Occipital lobe (tissue), 2 donors: ENCODE data around the gene HRH1. TPM values are rescaled to one million over a fixed set of nuclear protein-coding genes. Genes with fewer than 3 reads are reported as not detected.
"Not testable (repeated sequence)": the region's sequence is repeated elsewhere in the genome, so short reads cannot be mapped to it uniquely, and the experiment has no call there.

Source experiments
- DNase-seq: peaks from one replicate; lab custom pipeline; 2025; lab: John Stamatoyannopoulos, UW
- total RNA-seq: library from RNA; depleted of rRNA; stranded (reverse); fragments of >200 nt; gene quantifications from one replicate; pipeline ENCODE4 v1.2.3, GENCODE V29; 2014

HRH1 gene
- total RNA-seq, 1 donor from 2014 or later: 1.7 TPM

DNA sequence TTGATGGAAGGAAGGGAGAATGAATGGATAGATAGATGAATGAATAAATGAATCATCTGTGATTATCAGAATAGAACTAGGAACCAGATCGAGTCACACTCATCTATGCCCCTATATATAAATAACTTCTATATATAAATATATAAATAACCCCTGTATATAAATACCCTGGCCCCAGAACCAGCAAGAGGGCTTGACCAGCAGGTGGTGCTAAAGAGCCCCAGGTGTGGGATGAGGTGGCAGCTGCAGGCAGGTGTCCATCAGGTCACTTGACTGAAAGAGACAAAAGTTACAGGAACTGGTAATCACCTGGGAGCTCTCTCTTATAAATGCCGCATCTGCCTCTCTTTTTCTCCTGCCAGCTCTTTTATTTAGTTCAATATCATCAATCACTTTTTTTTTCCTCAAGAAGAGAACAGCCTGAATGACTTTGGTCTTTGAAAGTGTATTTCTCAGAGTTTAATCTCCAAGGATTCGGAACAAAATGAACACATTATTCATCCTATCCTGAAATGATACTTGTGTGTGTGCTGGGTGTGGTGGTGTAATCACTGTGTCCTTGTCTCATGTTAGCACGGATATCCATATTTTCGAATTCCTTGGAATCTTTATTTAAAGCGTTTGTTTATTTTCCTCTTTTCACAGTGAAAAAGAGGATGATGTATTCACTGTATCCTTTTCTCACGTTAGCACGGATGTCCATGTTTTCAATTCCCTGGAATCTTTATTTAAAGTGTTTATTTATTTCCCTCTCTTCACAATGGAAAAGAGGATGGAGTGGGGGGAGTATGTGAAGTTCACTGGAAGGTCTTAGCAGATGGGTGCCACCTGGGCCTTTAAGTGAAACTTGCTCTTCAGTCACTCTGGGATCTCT is 82.5 kb downstream of the HRH1 start:
- DNase-seq: no peak

DNA sequence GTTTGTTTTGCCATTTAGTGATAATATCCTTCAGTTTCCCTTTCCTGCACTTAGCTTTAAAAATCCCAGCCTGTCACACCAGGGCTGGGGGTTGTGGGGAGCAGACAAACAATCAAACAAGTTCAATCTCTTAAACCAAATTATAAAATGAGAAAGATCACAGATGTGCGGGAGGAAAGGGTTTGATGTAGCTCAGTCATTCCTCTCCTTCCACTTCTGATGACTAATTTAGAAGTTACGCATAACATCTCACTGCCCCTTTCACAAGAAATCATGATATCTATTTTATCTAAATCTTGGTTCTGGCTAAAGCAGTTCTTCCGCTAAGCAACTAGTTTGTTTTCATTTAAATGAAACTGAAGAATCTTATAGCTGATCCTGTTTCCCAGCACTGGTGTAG is 83.8 kb downstream of the HRH1 start:
- DNase-seq: no peak

DNA sequence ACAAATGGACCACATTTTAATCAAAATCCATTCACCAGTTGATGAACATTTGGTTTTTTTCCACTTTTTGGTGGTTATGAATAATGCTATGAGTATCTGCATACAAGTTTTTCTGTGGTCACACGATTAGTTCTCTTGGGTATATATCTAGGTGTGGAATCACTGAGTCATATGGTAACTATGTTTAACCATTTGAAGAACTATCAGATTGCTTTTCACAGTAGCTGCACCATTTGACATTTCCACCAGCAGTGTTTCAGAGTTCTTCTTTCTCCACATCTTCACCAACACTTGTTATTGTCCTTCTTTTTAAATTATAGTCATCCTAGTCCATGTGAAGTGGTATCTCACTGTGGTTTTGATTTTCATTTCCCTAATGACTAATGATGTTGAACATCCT is 84.6 kb downstream of the HRH1 start:
- DNase-seq: no peak

DNA sequence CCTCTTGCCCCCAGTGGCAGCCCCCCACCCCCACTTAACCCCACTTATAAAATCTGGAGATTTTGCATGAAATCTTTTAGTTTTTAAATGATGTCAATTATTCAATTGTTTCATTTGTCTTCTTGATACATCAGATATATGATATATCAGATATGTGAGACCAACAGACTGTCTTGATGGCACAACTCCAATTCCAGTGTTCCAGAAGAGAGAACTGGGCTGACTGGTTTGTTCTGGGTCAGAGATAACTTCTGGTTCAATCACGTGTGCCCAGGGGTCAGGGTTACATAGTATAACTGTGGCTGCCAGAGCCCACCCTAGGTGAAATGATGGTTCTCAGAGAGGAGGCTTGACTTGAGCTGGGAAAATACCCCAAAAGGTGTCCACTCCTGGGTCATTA is 85.5 kb downstream of the HRH1 start:
- DNase-seq: no peak

DNA sequence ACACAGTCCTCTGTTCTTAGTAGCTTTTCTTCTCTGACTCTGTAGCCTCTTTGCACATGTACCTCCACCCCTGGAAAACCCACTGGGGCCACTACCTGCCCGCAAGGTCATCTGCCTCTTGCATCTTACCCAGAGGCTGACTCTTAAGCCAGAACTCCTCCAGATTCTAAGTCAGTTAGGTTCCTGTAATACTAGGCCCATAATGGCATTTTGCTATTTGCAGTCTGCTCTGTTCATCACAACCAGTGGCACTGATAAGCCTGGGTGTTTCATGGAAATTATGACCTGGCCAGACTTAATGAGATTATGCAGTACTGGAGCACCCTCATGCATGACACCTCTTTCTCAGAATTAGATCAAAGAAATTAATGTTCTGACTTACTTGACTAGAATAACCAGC is 86.2 kb downstream of the HRH1 start:
- DNase-seq: no peak

DNA sequence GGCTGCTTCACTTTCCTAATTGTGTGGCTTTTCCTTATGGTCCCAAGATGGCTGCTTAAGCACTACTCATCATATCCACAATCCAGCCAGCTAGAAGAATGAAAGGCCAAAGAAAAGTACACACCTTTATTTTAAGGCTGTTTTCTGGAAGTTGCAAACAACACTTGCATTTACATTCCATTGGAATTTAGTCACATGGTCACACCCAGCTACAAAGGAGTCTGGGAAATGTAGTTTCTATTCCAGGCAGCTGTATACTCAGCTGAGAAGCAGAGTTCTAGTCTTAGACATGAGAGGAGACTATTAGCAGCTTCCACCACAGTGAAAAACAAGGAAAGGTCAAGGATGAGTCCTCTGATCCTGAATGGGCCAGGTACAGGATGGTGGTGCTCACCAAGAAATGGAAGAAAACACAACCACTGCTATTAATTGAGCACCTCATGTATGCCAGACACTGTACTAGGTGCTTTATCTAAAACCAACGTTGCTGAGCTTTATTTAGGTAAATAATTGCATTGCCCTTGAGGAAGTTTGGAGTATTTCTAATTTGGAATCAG is 89.9 kb downstream of the HRH1 start:
- no peak for DNase-seq

DNA sequence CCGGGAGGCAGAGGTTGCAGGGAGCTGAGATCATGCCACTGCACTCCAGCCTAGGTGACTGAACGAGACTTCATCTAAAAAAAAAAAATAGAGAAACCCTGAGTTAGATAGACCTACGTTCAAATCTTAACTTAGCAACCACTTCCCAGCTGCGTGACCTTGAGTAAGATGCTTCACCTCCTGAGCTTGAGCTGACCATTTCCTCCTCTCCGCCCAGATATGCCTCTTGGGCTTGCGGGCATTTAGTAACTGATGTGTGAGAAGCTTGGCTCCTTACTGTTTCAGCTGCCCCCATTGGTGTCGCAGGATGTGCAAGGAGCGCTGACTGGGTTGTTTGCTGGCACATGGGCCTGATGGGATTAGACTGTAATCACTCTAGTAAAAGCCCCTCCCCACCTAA is 91.0 kb downstream of the HRH1 start:
- DNase-seq: no peak

DNA sequence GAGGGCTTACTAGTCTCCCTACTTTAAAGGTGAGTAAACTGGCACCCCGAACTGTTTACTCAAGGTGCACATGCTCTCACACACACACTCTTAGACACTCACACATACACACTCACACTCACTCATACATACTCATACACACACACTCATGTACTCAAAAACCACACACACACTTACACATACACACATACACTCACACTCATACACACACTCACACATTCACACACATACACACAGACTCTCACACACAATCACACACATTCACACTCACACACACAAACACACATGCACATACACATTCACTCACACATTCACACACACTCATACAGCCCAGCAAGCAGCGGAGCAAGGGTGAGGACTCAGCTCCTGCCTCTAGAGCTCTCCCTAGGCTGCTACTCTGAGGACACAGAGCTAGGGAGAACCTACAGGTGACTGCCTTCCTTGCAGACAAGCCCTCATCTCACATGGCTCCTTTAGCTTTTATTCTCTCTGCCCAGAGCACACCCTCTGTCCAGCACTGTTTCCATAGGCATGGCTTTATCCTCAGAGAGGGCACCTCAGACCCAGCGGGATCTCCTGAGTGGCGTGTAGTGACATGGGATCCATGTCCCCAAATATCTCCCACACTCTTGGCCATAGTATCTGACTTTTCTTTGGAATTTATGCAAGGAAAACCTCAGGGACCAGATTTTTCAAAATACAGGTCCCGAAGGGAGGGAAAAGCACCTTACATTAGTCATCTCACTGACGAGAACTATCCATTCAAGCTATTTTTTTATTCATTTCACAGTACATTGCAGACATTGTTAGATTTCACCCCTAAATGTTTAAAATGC is 91.8 kb downstream of the HRH1 start:
- DNase-seq: no peak

DNA sequence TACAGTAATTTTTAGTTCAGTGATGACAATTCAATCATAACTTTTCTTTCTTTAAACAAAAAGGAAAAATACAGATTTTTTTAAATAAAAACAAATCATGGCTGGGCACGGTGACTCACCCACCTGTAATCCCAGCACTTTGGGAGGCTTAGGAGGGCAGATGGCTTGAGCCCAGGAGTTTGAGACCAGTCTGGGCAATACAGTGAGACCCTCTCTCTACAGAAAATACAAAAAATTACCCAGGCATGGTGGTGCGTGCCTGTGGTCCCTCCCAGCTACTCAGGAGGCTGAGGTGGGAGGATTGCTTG is 92.3 kb downstream of the HRH1 start:
- DNase-seq: no peak

DNA sequence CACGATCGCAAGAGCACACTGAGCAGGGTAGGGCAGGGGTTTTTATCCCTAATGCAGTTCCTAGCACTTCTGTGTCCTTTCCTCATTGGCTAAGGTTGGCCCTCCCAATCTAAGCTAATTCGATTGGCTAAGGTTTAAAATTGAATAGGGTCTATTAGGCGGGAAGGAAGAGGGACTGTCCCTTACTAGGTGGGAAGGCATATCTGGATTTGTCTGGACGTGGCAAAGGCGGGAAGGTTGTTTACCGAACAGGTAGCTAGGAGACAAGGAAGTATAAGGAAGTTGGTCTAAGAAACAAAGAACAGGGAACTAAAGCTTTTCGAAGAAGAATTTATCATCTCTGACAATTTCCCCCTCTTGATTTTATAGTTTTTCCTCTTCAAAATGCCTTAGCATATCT is 93.1 kb downstream of the HRH1 start:
- no peak for DNase-seq

DNA sequence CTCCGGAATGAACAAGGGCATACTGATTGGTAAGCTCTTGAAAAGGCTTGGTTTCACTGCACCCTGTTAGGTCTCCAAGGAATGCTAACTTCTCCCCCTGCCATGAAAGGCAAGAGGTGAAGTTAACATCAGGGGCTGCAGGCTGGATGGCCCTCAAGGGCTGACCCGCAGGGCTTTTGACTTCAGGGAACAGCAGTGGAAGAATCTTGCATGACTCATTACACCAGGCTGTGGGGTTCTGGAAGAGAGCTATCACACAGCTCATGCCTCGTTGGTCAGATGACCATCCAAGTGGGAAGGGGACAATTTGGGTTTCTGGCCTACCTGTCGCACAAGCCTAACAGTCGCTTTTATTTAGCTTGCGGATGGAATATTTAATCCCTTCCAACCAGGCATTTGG is 94.3 kb downstream of the HRH1 start:
- DNase-seq: no peak

DNA sequence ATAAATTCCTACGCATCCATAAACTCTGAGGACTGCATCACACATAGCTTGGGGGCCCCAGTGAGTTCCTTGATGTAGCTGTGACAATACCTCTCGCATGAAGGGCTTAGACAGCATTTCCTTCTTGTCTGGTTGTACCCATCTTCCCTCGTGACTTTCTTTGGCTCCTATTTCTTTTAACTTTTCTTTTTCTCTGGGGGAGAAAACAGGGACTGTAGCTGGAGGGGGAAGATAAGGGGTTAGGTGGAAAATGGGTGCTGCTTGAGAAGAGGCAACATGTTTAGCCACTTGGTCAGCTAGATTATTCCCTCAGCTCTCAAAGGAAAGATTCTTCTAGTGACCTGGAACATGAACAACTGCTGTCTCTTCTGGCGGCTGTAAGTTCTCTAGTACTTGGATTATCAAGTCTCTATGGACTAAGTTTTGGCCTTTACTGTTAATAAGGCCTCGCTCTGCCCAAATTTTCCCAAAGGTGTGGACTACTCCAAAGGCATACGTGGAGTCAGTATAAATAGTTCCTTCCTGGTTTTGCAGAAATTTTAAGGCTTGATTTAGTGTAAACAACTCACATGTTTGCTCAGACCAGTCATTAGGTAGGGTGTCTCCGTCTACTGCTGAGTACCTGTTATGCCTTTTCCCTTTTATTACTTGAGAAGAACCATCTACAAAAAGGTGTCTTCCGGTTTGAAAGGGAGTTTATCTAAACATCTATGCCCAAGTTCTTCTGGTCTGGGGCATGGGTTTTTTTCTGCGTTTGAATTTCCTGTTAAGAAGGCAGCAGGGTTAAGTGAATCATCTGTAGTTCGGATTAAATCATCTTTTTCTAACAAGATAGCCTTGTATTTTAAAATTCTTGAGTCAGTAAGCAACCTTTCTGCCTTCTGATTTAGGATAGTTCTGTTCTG is 96.9 kb downstream of the HRH1 start:
- no peak for DNase-seq

DNA sequence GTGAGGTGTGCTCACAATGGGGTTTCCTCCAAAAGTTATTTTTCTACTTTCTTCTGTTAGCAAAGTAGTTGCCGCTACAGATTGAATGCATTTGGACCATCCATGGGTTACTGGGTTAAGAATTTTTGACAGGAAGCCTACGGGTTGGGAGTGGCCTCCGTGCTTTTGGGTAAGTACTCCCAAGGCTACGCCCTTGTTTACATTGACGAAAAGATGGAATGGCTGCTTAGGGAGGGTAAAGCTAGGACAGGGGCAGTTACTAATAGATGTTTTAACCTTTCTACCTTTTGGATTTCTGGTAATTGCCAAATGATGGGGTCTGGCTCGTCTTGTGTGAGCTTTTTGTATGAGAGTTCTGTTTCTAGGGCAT is 97.5 kb downstream of the HRH1 start:
- no peak for DNase-seq

DNA sequence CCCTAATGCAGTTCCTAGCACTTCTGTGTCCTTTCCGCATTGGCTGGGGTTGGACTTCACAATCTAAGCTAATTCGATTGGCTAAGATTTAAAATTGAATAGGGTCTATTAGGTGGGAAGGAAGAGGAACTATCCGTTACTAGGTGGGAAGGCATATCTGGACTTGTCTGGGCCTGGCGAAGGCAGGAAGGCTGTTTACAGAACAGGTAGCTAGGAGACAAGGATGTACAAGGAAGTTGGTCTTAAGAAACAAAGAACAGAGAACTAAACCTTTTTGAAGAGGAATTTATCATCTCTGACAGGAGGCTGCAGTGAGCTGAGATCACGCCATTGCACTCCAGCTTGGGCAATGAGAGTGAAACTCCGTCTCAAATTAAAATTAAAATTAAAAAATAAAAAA is 100.6 kb downstream of the HRH1 start:
- DNase-seq: no peak

DNA sequence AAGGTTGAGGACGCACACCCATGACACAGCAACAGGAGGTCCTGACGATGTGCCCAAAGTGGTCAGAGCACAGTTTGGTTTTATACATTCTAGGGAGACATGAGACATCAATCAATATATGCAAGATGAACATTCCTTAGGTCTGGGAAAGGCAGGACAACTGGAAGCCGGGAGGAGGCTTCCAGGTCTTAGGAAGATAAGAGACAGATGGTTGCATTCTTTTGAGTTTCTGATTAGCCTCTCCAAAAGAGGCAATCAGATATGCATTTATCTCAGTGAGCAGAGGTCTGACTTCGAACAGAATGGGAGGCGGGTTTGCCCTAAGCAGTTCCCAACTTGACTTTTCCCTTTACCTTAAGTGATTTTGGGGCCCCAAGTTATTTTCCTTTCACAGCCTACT is 101.2 kb downstream of the HRH1 start:
- DNase-seq: not testable (repeated sequence)

DNA sequence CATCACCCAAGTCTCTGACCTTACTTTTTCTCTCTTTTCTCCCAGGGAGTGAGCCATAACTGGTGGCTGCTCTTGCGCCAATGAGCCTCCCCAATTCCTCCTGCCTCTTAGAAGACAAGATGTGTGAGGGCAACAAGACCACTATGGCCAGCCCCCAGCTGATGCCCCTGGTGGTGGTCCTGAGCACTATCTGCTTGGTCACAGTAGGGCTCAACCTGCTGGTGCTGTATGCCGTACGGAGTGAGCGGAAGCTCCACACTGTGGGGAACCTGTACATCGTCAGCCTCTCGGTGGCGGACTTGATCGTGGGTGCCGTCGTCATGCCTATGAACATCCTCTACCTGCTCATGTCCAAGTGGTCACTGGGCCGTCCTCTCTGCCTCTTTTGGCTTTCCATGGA is 104.7 kb downstream of the HRH1 start:
- DNase-seq: no peak

DNA sequence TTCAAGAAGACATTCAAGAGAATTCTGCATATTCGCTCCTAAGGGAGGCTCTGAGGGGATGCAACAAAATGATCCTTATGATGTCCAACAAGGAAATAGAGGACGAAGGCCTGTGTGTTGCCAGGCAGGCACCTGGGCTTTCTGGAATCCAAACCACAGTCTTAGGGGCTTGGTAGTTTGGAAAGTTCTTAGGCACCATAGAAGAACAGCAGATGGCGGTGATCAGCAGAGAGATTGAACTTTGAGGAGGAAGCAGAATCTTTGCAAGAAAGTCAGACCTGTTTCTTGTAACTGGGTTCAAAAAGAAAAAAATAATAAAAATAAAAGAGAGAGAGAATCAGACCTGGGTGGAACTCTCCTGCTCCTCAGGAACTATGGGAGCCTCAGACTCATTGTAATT is 106.2 kb downstream of the HRH1 start:
- DNase-seq: no peak

DNA sequence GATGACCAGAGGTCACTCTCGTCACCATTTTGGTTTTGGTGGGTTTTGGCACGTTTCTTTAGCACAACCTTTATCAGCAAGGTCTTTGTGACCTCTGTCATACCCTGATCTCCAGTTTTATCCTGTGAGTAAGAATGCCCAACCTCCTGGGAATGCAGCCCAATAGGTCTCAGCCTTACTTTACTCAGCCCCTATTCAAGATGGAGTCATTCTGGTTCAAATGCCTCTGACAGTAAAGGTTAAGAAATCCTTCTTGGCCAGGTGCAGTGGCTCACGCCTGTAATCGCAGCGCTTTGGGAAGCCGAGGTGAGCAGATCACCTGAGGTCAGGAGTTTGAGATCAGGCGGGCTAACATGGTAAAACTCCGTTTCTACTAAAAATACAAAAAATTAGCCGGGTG is 114.7 kb downstream of the HRH1 start:
- DNase-seq: no peak

DNA sequence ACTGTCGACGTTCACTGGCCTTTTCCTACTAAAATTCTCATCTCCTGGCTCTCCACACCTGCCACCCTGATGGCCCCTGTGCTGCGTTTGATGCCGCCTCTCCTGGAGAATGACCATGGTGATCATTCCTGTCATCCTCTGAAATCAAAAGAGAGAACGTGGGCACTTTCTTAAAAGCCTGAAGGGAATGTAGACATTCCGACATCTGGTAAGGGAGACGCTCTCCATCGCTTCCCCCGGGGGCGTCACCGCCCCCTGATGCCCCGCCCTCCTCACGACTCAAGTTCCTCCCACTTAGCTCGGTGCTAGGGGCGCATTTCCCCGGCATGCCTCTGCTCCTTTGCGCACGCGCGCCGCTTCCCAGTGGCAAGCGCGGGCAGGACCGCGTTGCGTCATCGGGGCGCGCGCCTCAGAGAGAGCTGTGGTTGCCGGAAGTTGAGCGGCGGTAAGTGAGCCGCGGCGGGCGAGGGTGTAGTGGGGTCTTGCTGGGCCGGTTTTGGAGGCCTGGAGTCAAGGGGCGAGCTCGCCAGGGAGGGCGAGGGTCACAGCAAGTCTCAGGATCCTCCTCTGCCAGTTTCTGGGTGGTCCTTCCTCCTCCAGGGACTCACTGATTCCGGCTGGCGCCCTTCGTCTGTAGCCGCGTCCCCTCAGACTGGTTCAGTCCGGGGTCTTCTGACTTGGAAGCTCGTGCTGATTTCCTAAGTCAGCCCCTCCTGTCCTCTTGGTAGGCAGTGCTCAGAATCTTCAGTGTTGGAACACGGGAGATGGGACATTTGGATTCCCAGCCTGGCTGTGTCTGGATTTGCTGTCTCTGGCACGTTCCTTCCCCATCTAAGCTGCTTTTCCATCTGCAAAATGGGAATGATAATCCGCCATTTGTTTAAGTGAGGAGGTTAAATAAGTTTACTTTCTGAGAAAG is 118.0 kb downstream of the HRH1 start, which contains the start of gene ATG7:
TSS of gene ATG7 (plus strand) at position 412 of the 919 bp plus-strand sequence. CDS start 26,299 bp downstream, outside the sequence.
- DNase-seq: peak; percentile 91

DNA sequence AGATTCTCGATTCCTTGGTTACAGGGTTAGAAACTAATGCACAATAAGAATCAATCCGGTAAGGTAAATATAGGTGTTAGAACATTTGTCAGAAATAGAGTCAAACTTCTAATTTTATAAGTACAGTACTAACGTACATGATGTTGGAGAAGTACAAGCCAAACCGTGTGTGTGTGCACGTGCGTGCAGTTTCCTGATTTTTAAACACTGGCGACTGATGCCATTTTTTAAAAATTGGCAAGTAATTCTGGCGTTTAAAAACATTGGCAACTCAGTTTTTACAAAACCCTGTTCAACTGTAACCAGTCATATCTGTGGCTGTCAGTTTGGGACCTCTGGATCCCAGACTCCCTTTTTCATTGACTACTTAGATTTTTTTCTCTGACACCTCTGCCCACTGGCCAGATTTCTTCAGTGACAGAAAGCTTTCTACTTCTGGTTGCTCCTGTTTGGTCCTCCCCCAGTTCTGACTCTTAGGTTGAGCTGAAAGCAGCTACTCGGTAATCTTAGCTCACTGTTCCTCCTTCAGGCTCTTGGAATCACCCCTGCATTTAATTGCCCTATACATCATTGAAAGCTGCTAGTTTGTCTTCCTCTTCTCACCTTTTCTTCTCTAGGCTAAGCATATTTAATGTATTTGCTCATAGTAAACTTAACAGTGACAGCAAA is 118.7 kb downstream of the HRH1 start:
- DNase-seq: no peak
